Renal cortex interstitium (tissue), 11 donors: ENCODE measurements around the gene COL27A1. TPM values are rescaled to one million over a fixed set of nuclear protein-coding genes. Genes with fewer than 3 reads are reported as not detected.
A peak's percentile ranks its signal among the peaks of the same experiment; 100 is the strongest.

ENCODE experiments used
- DNase-seq, 11 donors: peaks; one replicate each; pipeline ENCODE4 v3.0.0-alpha.2; 2013; ENCODE audit warnings: low read depth in 9 of 11, low spot score in 4 of 11; ENCODE audit errors: extremely low read depth in 1 of 11
- polyA plus RNA-seq, 3 donors: library from polyadenylated mRNA; unstranded; fragments of 120-200 nt; gene quantifications; one replicate each; pipeline ENCODE4 v1.2.1, GENCODE V29; 2013; ENCODE audit not compliant: insufficient read length in 3 of 3

Gene COL27A1
- polyA plus RNA-seq, 3 donors: 28.8 to 61.9 (median 35.1) TPM

DNA sequence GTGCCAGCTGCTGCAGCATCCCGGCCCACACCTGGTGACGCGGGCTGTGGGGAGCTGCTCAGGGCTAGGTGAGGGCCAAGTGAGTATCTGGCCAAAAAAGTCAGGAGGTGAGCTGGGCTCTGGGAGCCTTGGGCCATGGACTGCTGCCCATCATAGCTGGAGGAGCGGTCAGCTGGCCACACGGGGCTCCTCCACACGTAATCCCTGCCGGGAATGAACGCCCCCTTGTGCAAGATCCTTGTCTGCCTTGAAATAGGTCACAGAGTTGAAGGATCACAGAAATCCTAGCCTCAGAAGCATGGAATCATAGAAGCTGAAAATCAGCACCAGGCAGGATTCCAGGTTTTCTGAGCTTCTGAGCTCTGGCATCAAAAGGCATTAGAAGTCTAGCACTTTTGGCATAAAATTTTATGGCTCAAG is 16.8 kb upstream of the COL27A1 start:
- no peak for DNase-seq

GRCh38 chr9:114139071-114139470 is 16.3 kb upstream of the COL27A1 start:
- no peak for DNase-seq

- DNase-seq: no peak
These were observed 14.9 kb upstream of the COL27A1 start for GRCh38 chr9:114140401-114140800.

GRCh38 chr9:114140850-114141249 is 14.5 kb upstream of the COL27A1 start:
- no peak for DNase-seq

DNA sequence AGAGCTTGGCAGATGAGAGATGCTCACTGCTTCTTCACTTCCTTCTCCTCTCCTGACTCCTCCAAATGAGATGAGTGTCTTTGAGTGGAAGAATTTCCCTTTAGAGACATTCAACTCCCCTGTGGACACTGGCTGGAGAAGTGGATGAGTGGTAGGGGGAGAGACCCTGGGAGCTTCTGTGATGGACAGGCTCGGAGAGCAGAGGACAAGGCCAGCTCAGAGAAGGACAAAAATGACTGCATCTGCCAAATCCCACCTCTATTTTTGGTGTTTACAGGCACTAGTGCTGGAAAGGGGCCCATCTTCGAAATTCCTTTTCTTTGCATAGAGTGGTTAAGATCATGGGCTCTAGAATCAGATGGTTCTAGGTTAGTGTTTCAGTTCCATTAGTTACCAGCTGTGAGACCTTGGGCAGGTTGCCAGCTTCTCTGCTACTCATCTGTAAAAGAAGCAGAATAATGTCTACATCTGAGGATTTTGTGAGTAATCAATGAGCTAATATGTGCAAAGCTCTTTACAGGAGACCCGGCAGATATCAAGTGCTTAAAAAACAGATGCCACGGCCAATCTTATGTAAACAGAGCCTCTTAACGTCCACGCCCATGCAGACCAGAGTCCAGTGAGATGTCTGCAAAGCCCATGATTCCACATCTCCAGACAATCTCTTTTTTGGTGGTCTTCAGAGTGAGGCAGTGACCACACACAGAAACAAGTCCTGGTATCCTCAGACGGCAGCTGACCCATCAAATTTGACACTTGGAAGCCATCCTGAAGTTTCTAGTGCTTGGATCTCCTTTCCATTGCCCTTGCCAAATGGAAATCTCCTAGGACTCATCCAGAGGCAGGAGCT is 13.6 kb upstream of the COL27A1 start:
- DNase-seq: no peak

DNA sequence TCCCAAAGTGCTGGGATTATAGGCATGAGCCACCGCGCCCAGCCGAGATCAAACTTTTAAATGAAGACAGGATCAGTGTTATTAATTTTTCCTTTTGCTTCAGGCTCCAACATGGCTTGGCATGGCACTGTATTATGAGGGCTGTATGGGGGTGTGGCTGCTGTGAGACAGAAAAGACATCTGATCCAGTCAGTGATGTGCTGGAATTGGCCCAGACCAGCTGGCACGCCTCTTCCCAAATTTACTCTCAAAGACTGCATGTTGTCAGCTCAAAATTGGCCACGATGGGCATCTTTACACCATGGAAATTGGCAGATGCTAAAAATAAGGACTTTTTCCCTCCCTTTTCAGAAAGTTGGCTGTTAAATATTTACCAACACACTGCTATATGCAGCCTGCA is 12.1 kb upstream of the COL27A1 start:
- DNase-seq: no peak

- DNase-seq: no peak
These were observed 8.6 kb upstream of the COL27A1 start for GRCh38 chr9:114146735-114147134.

DNA sequence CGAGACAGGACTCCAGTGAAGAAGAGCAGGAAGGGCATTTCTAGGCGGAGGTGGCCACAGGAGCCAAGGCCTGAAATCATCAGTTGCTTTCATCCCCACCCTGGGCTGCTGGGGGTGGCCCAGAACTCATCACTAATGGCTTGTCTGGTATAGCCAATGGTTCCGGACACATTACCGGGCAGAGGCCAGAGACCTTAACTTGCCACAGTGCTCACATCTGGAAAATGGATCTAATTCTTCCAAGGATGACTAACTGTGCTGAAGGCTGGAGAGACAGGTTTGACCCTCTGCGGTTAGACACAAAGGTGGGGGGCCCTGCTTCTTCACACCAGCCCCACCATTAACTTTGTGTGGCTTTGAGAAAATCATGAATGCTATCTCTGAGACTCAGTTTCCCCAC is 6.2 kb upstream of the COL27A1 start:
- no peak for DNase-seq

DNA sequence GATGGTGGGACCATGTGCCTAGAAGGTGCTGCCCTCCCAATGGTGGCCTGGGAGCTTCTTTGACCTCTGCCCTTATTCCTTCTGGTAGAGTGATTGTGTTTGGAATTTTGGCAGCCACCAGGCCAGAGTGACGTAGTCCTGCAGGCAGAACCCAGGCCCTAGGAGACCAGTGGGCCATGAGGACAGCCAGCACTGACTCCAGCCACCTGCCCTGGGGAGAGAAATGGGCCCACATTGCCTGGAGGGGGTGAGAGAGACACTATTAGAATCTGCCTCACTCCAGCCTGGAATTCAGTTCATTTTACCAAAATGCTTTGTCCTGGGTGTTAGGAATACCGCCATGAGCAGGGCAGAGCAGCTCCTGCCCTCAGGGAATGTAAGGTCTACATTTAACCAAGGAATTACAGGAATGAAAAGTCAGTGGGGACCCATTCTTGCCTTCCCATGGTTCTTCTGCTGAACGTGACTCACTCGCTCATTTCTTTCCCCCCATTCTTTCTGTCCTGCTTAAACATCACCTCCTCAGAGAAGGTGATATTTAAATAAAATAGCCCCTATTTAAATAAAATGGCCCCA is 5.5 kb upstream of the COL27A1 start:
- no peak for DNase-seq

DNA sequence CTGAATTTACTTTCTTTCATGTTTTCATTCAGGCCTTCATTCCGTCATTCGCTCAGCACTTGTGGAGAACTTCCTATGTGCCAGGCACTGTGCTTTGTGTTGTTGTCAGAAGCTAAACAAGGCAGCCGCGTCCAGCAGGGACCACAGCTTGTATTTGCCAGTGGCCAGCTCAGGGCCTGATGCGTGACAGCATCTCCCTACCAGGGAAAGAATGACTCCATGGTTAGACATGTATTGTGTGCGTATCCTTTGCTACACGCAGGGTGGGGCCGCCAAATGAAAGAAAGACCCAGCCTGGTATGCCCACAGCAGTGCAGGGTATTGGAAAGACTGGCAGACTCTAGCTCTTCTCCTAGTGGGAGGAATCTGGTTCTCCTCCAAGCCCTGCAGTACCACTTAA is 4.7 kb upstream of the COL27A1 start:
- no peak for DNase-seq

DNA sequence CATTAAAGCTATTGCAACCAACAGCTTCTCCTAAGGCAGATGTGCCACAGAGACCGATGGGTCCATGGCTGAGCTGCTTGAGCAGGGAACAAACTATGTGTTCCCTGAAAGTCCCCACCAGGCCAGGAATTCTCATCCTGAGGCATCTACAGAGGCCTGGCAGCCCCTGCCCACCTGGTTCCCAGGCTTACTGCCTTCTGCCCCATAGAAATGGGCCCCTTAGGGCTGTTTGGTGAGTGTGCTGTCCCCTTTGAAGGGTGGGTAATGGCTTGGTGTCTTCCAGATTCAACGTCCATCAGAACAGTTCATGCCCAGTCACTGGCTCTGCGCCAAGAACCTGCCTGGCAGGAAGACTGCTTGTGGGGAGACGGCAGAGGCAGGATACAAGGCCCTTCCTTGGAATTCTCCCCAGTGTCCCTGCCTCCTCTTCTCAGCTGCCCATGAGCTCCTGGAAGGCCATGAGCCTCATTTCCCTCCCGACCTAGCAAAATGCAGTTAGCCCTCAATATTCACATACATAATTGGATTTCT is 3.8 kb upstream of the COL27A1 start:
- no peak for DNase-seq

GRCh38 chr9:114153761-114154599 is 1.4 kb upstream of the COL27A1 start:
- peak in 4 of 11 donors; percentile 49 to 67 (median 64) for DNase-seq

DNA sequence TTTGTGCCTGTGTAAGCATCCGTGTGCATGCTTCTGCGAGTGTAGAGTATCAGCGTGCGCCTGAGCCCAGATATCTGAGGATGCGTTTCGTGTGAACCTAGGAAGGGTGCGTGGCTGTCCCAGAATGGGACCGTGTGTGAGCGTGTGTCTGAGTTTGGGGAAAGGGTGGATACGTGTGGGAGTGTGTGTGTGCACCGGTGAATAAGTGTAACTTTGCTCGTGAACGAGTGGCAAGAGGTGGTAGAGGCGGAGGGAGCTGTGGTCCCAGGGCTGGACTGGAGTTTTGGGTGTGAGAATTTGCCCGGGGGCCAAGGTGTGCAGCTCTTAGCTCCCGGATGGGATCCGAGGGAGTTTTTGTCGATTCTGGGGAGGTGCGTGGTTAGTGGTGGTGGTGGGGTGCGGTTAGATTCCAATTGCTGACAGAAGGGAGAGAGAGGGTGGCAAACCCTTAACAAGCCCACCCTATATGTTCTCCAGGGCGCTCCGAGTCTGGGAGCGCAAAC is 686 bp upstream of the COL27A1 start:
- no peak for DNase-seq

- no peak for DNase-seq
These were observed 789 bp downstream of the COL27A1 start for GRCh38 chr9:114155995-114156656.

DNA sequence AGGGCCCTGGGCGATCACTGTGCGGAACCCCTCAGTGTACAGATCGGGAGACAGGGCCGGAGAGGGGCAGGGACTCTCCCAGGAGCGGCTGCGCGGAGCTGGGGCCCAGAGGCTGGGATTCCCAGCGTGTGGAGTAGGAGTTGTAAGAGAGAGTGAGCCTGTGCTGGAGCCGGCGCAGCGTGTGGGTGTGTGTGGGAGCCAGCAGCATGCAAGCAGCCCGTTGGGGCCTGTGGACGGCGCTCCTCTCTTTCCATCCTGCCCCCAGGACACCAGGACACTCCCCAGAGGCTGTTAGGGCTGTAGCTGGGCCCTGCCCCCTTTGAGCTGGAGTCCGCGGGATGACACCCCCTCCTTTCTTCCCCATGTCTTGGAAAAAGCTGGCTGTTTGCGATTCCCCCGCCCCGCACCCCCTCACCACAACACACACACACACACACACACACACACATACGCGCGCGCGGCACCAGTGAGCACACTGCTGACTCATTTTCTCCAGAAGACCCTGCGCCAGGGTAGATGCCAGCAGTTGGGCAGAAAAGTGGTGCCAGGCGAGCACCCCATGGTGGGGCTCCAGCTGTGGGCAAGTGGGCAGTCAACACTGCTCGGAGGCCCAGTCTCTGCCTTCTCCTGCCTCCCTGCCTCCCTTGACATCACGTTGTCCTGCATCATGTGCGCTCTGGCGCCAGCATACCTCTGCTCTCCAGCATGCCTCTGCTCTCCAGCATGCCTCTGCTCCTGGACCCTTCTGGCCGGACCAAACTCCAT is 1.5 kb downstream of the COL27A1 start:
- peak in 2 of 11 donors; percentile 42 to 53 for DNase-seq

DNA sequence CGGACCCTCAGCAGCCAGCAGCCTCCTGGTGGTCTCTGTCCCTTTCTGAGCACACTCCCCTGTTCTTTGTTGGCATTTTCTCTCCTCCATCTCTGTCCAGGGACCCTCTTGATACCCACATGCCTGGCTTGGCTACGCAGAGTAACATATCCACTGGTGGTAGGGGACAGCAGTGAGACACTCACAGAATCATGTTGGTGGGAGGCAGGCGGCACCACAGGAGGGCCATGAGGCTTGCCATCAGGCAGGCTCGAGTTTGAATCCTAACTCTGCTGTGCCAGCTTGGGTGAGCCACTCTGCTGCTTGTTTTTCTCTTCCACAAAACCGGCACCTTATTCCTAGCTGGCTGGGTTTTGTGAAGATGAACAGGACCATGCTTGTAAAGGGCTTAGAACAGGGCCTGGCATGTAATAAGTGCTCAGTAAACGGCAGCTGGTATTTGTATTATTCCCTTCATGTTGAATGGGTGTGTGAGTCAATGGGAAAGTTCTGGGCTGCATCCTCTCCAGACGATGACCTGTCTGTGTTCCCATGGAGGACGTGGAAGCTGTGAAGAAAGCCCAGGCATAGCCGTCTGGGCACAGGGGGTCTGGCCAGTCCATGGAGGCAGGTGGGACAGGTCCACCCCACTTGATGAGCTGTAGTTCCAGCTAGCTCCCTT is 2.3 kb downstream of the COL27A1 start:
- DNase-seq: no peak

DNA sequence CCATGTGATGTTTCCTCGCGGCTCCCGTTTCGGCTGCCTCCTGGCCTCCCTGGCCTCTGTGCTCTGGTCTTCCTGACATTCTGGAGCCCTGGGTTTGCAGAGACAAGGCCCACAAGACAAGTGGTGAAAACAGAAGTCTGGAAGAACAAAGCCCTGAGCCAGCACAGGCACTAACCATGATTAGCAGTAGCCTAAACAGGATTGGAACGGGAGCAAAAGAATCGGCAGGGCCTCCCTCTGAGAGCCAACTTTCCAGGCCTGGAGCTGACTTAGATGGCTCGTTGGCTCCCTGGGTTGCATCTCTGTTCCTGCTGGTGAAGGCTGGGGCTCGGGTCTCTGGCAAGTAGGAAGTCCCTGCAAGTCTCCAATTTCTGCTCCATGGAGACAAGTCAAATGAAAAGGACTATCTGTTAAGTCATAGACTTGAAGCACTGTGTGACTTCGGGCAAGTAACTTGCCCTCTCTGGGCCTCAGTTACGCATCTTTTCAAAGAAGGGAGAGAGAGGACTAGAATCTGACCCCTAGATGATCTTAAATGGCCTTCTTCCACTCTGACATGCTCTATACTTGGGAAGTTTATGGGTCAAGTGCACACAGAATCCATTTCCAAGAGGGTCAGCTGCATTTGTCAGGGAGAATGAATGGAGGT is 3.3 kb downstream of the COL27A1 start:
- DNase-seq: no peak
